Astrocyte (in vitro differentiated cells and primary cell): ENCODE results near the gene ASB7. TPM values are rescaled to one million over a fixed set of nuclear protein-coding genes. Genes with fewer than 3 reads are reported as not detected.

Experiments
- DNase-seq: peaks from one replicate; pipeline ENCODE4 v3.0.0-alpha.2; 2010; ENCODE audit warnings: low read depth
- FAIRE-seq: peaks from 2 replicates; lab custom pipeline; 2011; peaks lifted over from hg19 to GRCh38; lab: Jason Lieb, UNC
- H2AFZ ChIP-seq: 2 replicates; pipeline ENCODE4 v1.6.0; 2012; ENCODE audit warnings: low read depth, low read length, inconsistent platforms
- H3K27ac ChIP-seq: 2 replicates; pipeline ENCODE4 v1.5.1; 2011; ENCODE audit warnings: low read depth, low read length, inconsistent platforms
- H3K27me3 ChIP-seq: 2 replicates; pipeline ENCODE4 v1.6.0; 2011; ENCODE audit warnings: low read length, inconsistent platforms; ENCODE audit not compliant: insufficient read depth
- H3K36me3 ChIP-seq: 2 replicates; pipeline ENCODE4 v1.5.1; 2011; ENCODE audit warnings: low read length, inconsistent platforms; ENCODE audit not compliant: insufficient read depth
- H3K4me1 ChIP-seq: 2 replicates; pipeline ENCODE4 v1.5.1; 2011; ENCODE audit warnings: low read length, inconsistent platforms; ENCODE audit not compliant: insufficient read depth
- H3K4me2 ChIP-seq: 2 replicates; pipeline ENCODE4 v1.6.0; 2012; ENCODE audit warnings: low read length, inconsistent platforms
- H3K4me3 ChIP-seq: 2 replicates; pipeline ENCODE4 v1.5.1; 2011; ENCODE audit warnings: low read depth, mild to moderate bottlenecking, low read length, inconsistent platforms; ENCODE audit not compliant: insufficient read depth
- H3K79me2 ChIP-seq: 2 replicates; pipeline ENCODE4 v1.6.0; 2012; ENCODE audit warnings: mild to moderate bottlenecking, low read length, inconsistent platforms; ENCODE audit not compliant: insufficient read depth
- H3K9ac ChIP-seq: 2 replicates; pipeline ENCODE4 v1.6.0; 2012; ENCODE audit warnings: mild to moderate bottlenecking, low read length, inconsistent platforms
- H3K9me3 ChIP-seq: 2 replicates; pipeline ENCODE4 v1.5.1; 2012; ENCODE audit warnings: low read depth, mild to moderate bottlenecking, low read length, inconsistent platforms; ENCODE audit not compliant: insufficient read depth
- H4K20me1 ChIP-seq: 2 replicates; pipeline ENCODE4 v1.6.0; 2012; ENCODE audit warnings: low read length, inconsistent platforms; ENCODE audit not compliant: insufficient read depth
- H3K27ac Mint-ChIP-seq: one replicate; pipeline ENCODE4 v1.8.0; 2021; ENCODE audit warnings: mild to moderate bottlenecking, mixed read lengths; ENCODE audit not compliant: unreplicated experiment
- H3K27me3 Mint-ChIP-seq: one replicate; pipeline ENCODE4 v1.8.0; 2021; ENCODE audit warnings: low read depth, mixed read lengths; ENCODE audit not compliant: unreplicated experiment
- H3K36me3 Mint-ChIP-seq: one replicate; pipeline ENCODE4 v1.8.0; 2021; ENCODE audit warnings: low read depth, mixed read lengths; ENCODE audit not compliant: unreplicated experiment
- H3K4me1 Mint-ChIP-seq: one replicate; pipeline ENCODE4 v1.8.0; 2021; ENCODE audit warnings: low read depth, mixed read lengths; ENCODE audit not compliant: unreplicated experiment
- H3K4me3 Mint-ChIP-seq: one replicate; pipeline ENCODE4 v1.8.0; 2021; ENCODE audit warnings: mild to moderate bottlenecking, moderate library complexity, mixed read lengths; ENCODE audit not compliant: unreplicated experiment
- H3K9me3 Mint-ChIP-seq: one replicate; pipeline ENCODE4 v1.8.0; 2021; ENCODE audit warnings: mild to moderate bottlenecking, mixed read lengths; ENCODE audit not compliant: unreplicated experiment
- EZH2 ChIP-seq: IDR thresholded peaks from 2 replicates; pipeline ENCODE4 v1.6.1; 2012; ENCODE audit warnings: mild to moderate bottlenecking, low read length, inconsistent platforms; ENCODE audit not compliant: insufficient read depth
- total RNA-seq: library from RNA; stranded (reverse); gene quantifications from 2 replicates; pipeline ENCODE4 v1.2.1, GENCODE V29; 2021
- TF ChIP-seq, protein P1 (sequence below): IDR thresholded peaks from 2 replicates; pipeline ENCODE4 v1.5.1; 2011; ENCODE audit warnings: low read depth, mild to moderate bottlenecking, inconsistent platforms, low read length, moderate library complexity; ENCODE audit not compliant: insufficient read depth

ASB7 gene
- total RNA-seq, 1 donor from 2014 or later = 14.4 TPM

DNA sequence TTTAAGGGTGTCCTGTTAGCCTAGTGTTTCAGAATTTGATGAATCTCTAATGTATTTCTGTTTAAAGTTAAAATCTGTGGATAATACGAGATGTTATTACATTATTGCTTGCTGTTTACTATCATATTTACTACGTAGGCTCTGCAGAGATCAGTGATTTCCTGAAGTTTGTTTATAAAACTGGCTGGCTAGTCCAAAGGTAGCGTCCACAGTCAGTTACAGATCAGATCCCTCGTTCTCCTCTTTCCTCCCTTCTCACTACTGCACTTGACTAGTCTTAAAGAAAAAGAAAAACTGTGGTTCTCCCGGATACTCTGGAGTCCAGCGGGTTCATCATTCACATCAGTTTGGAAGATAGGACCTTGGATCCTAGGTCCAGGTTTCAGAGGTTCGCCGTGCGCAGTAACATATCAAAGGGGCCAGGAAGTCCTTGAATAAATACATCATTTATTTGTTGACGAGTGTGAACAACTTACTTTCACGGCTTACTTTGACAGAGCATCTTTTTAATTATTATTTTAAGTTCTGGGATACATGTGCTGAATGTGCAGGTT, 35.9 kb downstream of the ASB7 start:
- Mint-ChIP-seq H3K27ac (no peak overlapping the region), H3K27me3 (no peaks in the 10 kb centered on the region), H3K4me1 (peaks cover 3% of the 10 kb centered on the region), H3K4me3 (no peak overlapping the region), H3K9me3 (no peaks in the 10 kb centered on the region), H3K36me3 (no peaks in the 10 kb centered on the region)
- no peak overlapping the region for H3K9ac ChIP-seq
- no peaks in the 10 kb centered on the region for H3K36me3 ChIP-seq
- H3K27ac ChIP-seq = no peak overlapping the region
- H3K4me3 ChIP-seq = no peak overlapping the region
- H4K20me1 ChIP-seq = peaks cover 76% of the 10 kb centered on the region
- no peak overlapping the region for H3K4me2 ChIP-seq
- no peak overlapping the region for H2AFZ ChIP-seq
- H3K27me3 ChIP-seq = no peaks in the 10 kb centered on the region
- no peak for FAIRE-seq
- no peak for DNase-seq
- H3K79me2 ChIP-seq = peaks cover 62% of the 10 kb centered on the region
- TF ChIP-seq, protein P1, sequence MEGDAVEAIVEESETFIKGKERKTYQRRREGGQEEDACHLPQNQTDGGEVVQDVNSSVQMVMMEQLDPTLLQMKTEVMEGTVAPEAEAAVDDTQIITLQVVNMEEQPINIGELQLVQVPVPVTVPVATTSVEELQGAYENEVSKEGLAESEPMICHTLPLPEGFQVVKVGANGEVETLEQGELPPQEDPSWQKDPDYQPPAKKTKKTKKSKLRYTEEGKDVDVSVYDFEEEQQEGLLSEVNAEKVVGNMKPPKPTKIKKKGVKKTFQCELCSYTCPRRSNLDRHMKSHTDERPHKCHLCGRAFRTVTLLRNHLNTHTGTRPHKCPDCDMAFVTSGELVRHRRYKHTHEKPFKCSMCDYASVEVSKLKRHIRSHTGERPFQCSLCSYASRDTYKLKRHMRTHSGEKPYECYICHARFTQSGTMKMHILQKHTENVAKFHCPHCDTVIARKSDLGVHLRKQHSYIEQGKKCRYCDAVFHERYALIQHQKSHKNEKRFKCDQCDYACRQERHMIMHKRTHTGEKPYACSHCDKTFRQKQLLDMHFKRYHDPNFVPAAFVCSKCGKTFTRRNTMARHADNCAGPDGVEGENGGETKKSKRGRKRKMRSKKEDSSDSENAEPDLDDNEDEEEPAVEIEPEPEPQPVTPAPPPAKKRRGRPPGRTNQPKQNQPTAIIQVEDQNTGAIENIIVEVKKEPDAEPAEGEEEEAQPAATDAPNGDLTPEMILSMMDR = no peak
- no peak for TF ChIP-seq EZH2
- no peaks in the 10 kb centered on the region for H3K4me1 ChIP-seq
- no peaks in the 10 kb centered on the region for H3K9me3 ChIP-seq

DNA sequence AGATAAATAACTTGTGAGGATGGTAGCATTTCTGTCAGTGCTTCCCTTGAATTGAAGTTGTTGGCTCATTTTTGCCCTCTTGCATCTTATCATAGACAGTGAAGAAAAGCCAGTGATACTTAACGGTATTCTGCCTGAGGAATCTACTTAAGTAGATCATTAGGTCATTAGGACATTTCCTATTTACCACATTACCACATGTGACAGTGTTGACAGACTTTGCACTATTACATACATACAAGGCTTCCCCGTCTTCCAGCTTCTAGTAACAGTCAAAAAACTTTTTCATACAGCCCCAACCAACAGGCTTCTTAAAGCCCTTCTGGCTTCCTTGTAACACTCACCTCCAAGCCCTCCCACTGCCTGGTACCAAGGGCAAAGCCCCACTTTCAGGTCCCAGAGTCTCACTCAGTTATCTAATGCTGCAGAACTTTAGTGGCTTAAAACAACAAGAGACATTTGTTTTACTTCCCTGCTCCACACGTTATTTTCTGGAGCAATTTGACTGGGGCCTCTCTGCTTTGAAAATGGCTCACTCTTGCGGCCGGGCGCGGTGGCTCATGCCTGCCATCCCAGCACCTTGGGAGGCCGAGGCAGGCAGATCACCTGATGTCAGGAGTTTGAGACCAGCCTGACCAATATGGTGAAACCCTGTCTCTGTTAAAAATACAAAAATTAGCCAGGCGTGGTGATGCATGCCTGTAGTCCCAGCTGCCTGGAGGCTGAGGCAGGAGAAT, 40.0 kb downstream of the ASB7 start:
- no peak for DNase-seq
- H3K36me3 Mint-ChIP-seq = no peaks in the 10 kb centered on the region
- H3K4me1 ChIP-seq = no peaks in the 10 kb centered on the region
- FAIRE-seq = no peak
- H3K4me3 ChIP-seq = no peak overlapping the region
- no peak overlapping the region for H3K4me3 Mint-ChIP-seq
- H3K27ac ChIP-seq = no peak overlapping the region
- no peak overlapping the region for H2AFZ ChIP-seq
- no peaks in the 10 kb centered on the region for H3K4me1 Mint-ChIP-seq
- no peaks in the 10 kb centered on the region for H3K27me3 ChIP-seq
- H3K27me3 Mint-ChIP-seq = no peaks in the 10 kb centered on the region
- H3K9me3 Mint-ChIP-seq = no peaks in the 10 kb centered on the region
- no peak overlapping the region for H3K4me2 ChIP-seq
- H3K9ac ChIP-seq = no peak overlapping the region
- no peaks in the 10 kb centered on the region for H3K36me3 ChIP-seq
- H3K79me2 ChIP-seq = peaks cover 51% of the 10 kb centered on the region
- peaks cover 64% of the 10 kb centered on the region for H4K20me1 ChIP-seq
- no peak for TF ChIP-seq EZH2
- TF ChIP-seq, protein P1 = no peak
- H3K9me3 ChIP-seq = no peaks in the 10 kb centered on the region
- no peak overlapping the region for H3K27ac Mint-ChIP-seq

DNA sequence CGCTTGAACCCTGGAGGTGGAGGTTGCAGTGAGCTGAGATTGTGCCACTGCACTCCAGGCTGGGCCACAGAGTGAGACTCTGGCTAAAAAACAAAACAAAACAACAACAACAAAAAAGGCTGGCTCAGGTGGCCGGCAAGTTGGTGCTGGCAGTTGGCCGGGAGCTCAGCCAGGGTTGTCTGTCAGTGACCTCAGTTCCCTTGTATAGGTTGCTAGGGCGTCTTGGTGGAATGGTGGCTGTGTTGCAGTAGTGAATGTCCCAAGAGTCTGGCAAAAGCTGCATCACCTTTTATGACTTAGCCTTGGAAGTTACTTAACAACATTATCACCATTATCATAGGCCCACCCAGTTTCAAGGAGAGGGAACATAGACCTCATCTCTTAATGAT, 40.6 kb downstream of the ASB7 start:
- Mint-ChIP-seq H3K36me3 (no peaks in the 10 kb centered on the region), H3K27me3 (no peaks in the 10 kb centered on the region), H3K9me3 (no peaks in the 10 kb centered on the region), H3K4me3 (no peak overlapping the region), H3K27ac (no peak overlapping the region), H3K4me1 (no peaks in the 10 kb centered on the region)
- Histone ChIP-seq H3K4me1 (no peaks in the 10 kb centered on the region), H3K9ac (no peak overlapping the region), H3K9me3 (no peaks in the 10 kb centered on the region), H3K27ac (no peak overlapping the region), H4K20me1 (peaks cover 68% of the 10 kb centered on the region), H3K36me3 (no peaks in the 10 kb centered on the region), H2AFZ (no peak overlapping the region), H3K4me3 (no peak overlapping the region), H3K4me2 (no peak overlapping the region), H3K27me3 (no peaks in the 10 kb centered on the region), H3K79me2 (peaks cover 51% of the 10 kb centered on the region)
- DNase-seq = no peak
- no peak for FAIRE-seq
- TF ChIP-seq EZH2 = no peak
- TF ChIP-seq, protein P1 = no peak
